Skeletal muscle tissue (tissue), 4 donors: ENCODE data around the gene PPIP5K1. TPM values are rescaled to one million over a fixed set of nuclear protein-coding genes. Genes with fewer than 3 reads are reported as not detected.
"Not testable (repeated sequence)": the region's sequence is repeated elsewhere in the genome, so short reads cannot be mapped to it uniquely, and the experiment has no call there.

Source experiments
- H3K27ac ChIP-seq: one replicate; pipeline ENCODE4 v1.7.0; 2013; ENCODE audit warnings: mild to moderate bottlenecking, low read depth, low read length, inconsistent platforms
- H3K27me3 ChIP-seq, 3 donors: one replicate each; pipeline ENCODE4 v1.7.0; 2013; ENCODE audit warnings: low read length in 3 of 3; ENCODE audit not compliant: control insufficient read depth in 3 of 3, insufficient read depth in 3 of 3
- H3K36me3 ChIP-seq, 3 donors: one replicate each; pipeline ENCODE4 v1.7.0; 2013; ENCODE audit warnings: low read length in 3 of 3; ENCODE audit not compliant: control insufficient read depth in 3 of 3, insufficient read depth in 3 of 3
- H3K4me1 ChIP-seq, 3 donors: one replicate each; pipeline ENCODE4 v1.7.0; 2013; ENCODE audit warnings: low read length in 3 of 3, mild to moderate bottlenecking in 3 of 3; ENCODE audit not compliant: control insufficient read depth in 3 of 3, insufficient read depth in 3 of 3
- H3K4me3 ChIP-seq, 3 donors: one replicate each; pipeline ENCODE4 v1.7.0; 2013; ENCODE audit warnings: low read length in 3 of 3
- H3K9ac ChIP-seq, 3 donors: one replicate each; pipeline ENCODE4 v1.7.0; 2013; ENCODE audit warnings: low read length in 3 of 3, mild to moderate bottlenecking in 3 of 3, moderate library complexity in 2 of 3, low read depth in 1 of 3
- H3K9me3 ChIP-seq, 3 donors: one replicate each; pipeline ENCODE4 v1.7.0; 2013; ENCODE audit warnings: low read length in 3 of 3; ENCODE audit not compliant: control insufficient read depth in 3 of 3
- total RNA-seq: library from RNA; depleted of rRNA; stranded (reverse); fragments of >200 nt; gene quantifications from one replicate; pipeline ENCODE4 v1.2.3, GENCODE V29; 2014
- donor health status: Osteomylitis.

Gene PPIP5K1
- total RNA-seq, 1 donor from 2014 or later: 8.9 TPM

GRCh38 chr15:43545426-43545825 lies 44.6 kb downstream of the PPIP5K1 start:
- Histone ChIP-seq H3K9ac (no peak overlapping the region), H3K27ac (no peak overlapping the region), H3K9me3 (no peaks in the 10 kb centered on the region), H3K4me3 (no peak overlapping the region), H3K27me3 (no peaks in the 10 kb centered on the region), H3K36me3 (peaks cover 0 to 2% (median 0%) of the 10 kb centered on the region in 3 donors), H3K4me1 (no peaks in the 10 kb centered on the region)

GRCh38 chr15:43544266-43544665 lies 45.7 kb downstream of the PPIP5K1 start:
- Histone ChIP-seq H3K36me3 (peaks cover 0 to 2% (median 0%) of the 10 kb centered on the region in 3 donors), H3K4me3 (no peak overlapping the region), H3K9ac (no peak overlapping the region), H3K27ac (no peak overlapping the region), H3K27me3 (no peaks in the 10 kb centered on the region), H3K4me1 (no peaks in the 10 kb centered on the region), H3K9me3 (no peaks in the 10 kb centered on the region)

GRCh38 chr15:43541785-43542184 lies 48.2 kb downstream of the PPIP5K1 start:
- no peak overlapping the region for H3K4me3 ChIP-seq
- no peaks in the 10 kb centered on the region for H3K9me3 ChIP-seq
- H3K27ac ChIP-seq: no peak overlapping the region
- no peaks in the 10 kb centered on the region for H3K27me3 ChIP-seq
- H3K9ac ChIP-seq: no peak overlapping the region
- H3K36me3 ChIP-seq: peaks cover 0 to under 1% (median 0%) of the 10 kb centered on the region in 3 donors
- no peaks in the 10 kb centered on the region for H3K4me1 ChIP-seq

GRCh38 chr15:43538091-43538490 lies 51.9 kb downstream of the PPIP5K1 start:
- H3K27me3 ChIP-seq: no peaks in the 10 kb centered on the region
- H3K9me3 ChIP-seq: no peaks in the 10 kb centered on the region
- peaks cover 7 to 14% (median 9%) of the 10 kb centered on the region in 3 donors for H3K36me3 ChIP-seq
- H3K4me1 ChIP-seq: no peaks in the 10 kb centered on the region
- no peak overlapping the region for H3K4me3 ChIP-seq
- no peak overlapping the region for H3K9ac ChIP-seq
- no peak overlapping the region for H3K27ac ChIP-seq

GRCh38 chr15:43534897-43535296 lies 55.1 kb downstream of the PPIP5K1 start:
- Histone ChIP-seq H3K27ac (no peak overlapping the region), H3K9me3 (no peaks in the 10 kb centered on the region), H3K27me3 (no peaks in the 10 kb centered on the region), H3K4me3 (no peak overlapping the region), H3K9ac (no peak overlapping the region), H3K36me3 (peaks cover 7 to 14% (median 9%) of the 10 kb centered on the region in 3 donors), H3K4me1 (peaks cover 5 to 13% (median 10%) of the 10 kb centered on the region in 3 donors)

GRCh38 chr15:43532826-43533225 lies 57.2 kb downstream of the PPIP5K1 start:
- H3K27ac ChIP-seq, H3K27me3 ChIP-seq, H3K9ac ChIP-seq, H3K9me3 ChIP-seq, H3K4me3 ChIP-seq: not testable (repeated sequence)
- Histone ChIP-seq H3K36me3 (peaks cover 7 to 14% (median 9%) of the 10 kb centered on the region in 3 donors), H3K4me1 (peaks cover 5 to 13% (median 10%) of the 10 kb centered on the region in 3 donors)

- Histone ChIP-seq H3K27ac (peak overlapping the region; percentile 1), H3K4me1 (peaks cover 5 to 13% (median 10%) of the 10 kb centered on the region in 3 donors), H3K4me3 (no peak overlapping the region), H3K36me3 (peaks cover 7 to 15% (median 9%) of the 10 kb centered on the region in 3 donors), H3K9me3 (no peaks in the 10 kb centered on the region), H3K9ac (peak overlapping the region in 1 of 3 donors; percentile 33), H3K27me3 (no peaks in the 10 kb centered on the region)
Observed at GRCh38 chr15:43531018-43531670, 58.9 kb downstream of the PPIP5K1 start.

- Histone ChIP-seq H3K27me3 (no peaks in the 10 kb centered on the region), H3K4me3 (no peak overlapping the region), H3K27ac (no peak overlapping the region), H3K9me3 (no peaks in the 10 kb centered on the region), H3K4me1 (peaks cover 5 to 13% (median 10%) of the 10 kb centered on the region in 3 donors), H3K9ac (no peak overlapping the region), H3K36me3 (peaks cover 12 to 14% (median 13%) of the 10 kb centered on the region in 3 donors)
Observed at GRCh38 chr15:43529587-43530345, 60.2 kb downstream of the PPIP5K1 start.

GRCh38 chr15:43529141-43529540 lies 60.9 kb downstream of the PPIP5K1 start:
- H3K4me3 ChIP-seq: no peak overlapping the region
- peaks cover 7 to 16% (median 12%) of the 10 kb centered on the region in 3 donors for H3K36me3 ChIP-seq
- no peak overlapping the region for H3K27ac ChIP-seq
- no peaks in the 10 kb centered on the region for H3K27me3 ChIP-seq
- peaks cover 5 to 13% (median 10%) of the 10 kb centered on the region in 3 donors for H3K4me1 ChIP-seq
- no peaks in the 10 kb centered on the region for H3K9me3 ChIP-seq
- no peak overlapping the region for H3K9ac ChIP-seq

- no peak overlapping the region for H3K4me3 ChIP-seq
- peaks cover 5 to 13% (median 10%) of the 10 kb centered on the region in 3 donors for H3K4me1 ChIP-seq
- H3K36me3 ChIP-seq: peaks cover 8 to 18% (median 16%) of the 10 kb centered on the region in 3 donors
- no peak overlapping the region for H3K9ac ChIP-seq
- no peak overlapping the region for H3K27ac ChIP-seq
- no peaks in the 10 kb centered on the region for H3K9me3 ChIP-seq
- H3K27me3 ChIP-seq: no peaks in the 10 kb centered on the region
Observed at GRCh38 chr15:43528542-43529007, 61.4 kb downstream of the PPIP5K1 start.
